ENCODE measurements around the gene NYNRIN. TPM values are rescaled to one million over a fixed set of nuclear protein-coding genes. Genes with fewer than 3 reads are reported as not detected.

The NYNRIN gene
- total RNA-seq, 1 experiment from 2014 or later = 2.7 TPM

- H3K4me3 ChIP-seq (ENCODE audit: low read length) = no peak overlapping the region
- H3K79me2 ChIP-seq (ENCODE audit: low read length) = no peaks in the 10 kb centered on the region
- TF ChIP-seq EZH2 (IDR thresholded peaks at IDR 0.05; ENCODE audit: low read length, unreplicated experiment) = no peak
- TF ChIP-seq CTCF (conservative IDR thresholded peaks at IDR 0.05; ENCODE audit: low read depth, low read length) = peak; percentile 26; the same call in 1 of the 2 replicates
- H3K27me3 ChIP-seq (ENCODE audit: low read length) = no peaks in the 10 kb centered on the region
- H3K9me2 ChIP-seq (replicated peaks; ENCODE audit: low read length) = no peaks in the 10 kb centered on the region
- H4K20me1 ChIP-seq (ENCODE audit: low read length) = no peaks in the 10 kb centered on the region
- CTCF ChIA-PET = no interaction called here
- no peak for ATAC-seq
- H3F3A ChIP-seq (ENCODE audit: low read length, unreplicated experiment) = no peaks in the 10 kb centered on the region
- peak; percentile 13 for DNase-seq
- BruUV-seq (replicated peaks) = no TSS peak
- no peak overlapping the region for H2AFZ ChIP-seq (ENCODE audit: low read length)
- POLR2A ChIA-PET (ENCODE audit: unreplicated experiment) = no interaction called here
- no peaks in the 10 kb centered on the region for H3K9me3 ChIP-seq (ENCODE audit: low read length)
- H3K4me1 ChIP-seq (ENCODE audit: insufficient read depth, low read length) = peaks cover 25% of the 10 kb centered on the region
- intact Hi-C loops (cut with micrococcal nuclease) = loop anchor here (2.0 kb wide), 1 partner anchor 37 kb away; no protein-coding TSS in a partner anchor
- no peak overlapping the region for H3K27ac ChIP-seq (ENCODE audit: low read length)
- no peaks in the 10 kb centered on the region for H3K36me3 ChIP-seq (ENCODE audit: low read depth, low read length)
- H3K9ac ChIP-seq (ENCODE audit: low read length) = no peak overlapping the region
- no peak overlapping the region for H3K4me2 ChIP-seq (ENCODE audit: low read length)
Observed at GRCh38 chr14:24394275-24394674, 4.5 kb upstream of the NYNRIN start.

GRCh38 chr14:24395609-24396582, 2.9 kb upstream of the NYNRIN start:
- Histone ChIP-seq H3F3A (ENCODE audit: low read length, unreplicated experiment) (no peaks in the 10 kb centered on the region), H3K79me2 (ENCODE audit: low read length) (no peaks in the 10 kb centered on the region), H3K9me3 (ENCODE audit: low read length) (no peaks in the 10 kb centered on the region), H2AFZ (ENCODE audit: low read length) (no peak overlapping the region), H3K27me3 (ENCODE audit: low read length) (no peaks in the 10 kb centered on the region), H3K36me3 (ENCODE audit: low read depth, low read length) (no peaks in the 10 kb centered on the region), H3K9ac (ENCODE audit: low read length) (no peak overlapping the region), H3K9me2 (replicated peaks; ENCODE audit: low read length) (no peaks in the 10 kb centered on the region), H3K4me1 (ENCODE audit: insufficient read depth, low read length) (peaks cover 25% of the 10 kb centered on the region), H3K4me2 (ENCODE audit: low read length) (no peak overlapping the region), H4K20me1 (ENCODE audit: low read length) (no peaks in the 10 kb centered on the region), H3K27ac (ENCODE audit: low read length) (no peak overlapping the region), H3K4me3 (ENCODE audit: low read length) (no peak overlapping the region)
- POLR2A ChIA-PET (ENCODE audit: unreplicated experiment) = no interaction called here
- DNase-seq (no peak), ATAC-seq (no peak)
- CTCF ChIA-PET = no interaction called here
- intact Hi-C loops (cut with micrococcal nuclease) = loop anchor here (2.0 kb wide), 1 partner anchor 35 kb away; no protein-coding TSS in a partner anchor
- BruUV-seq (replicated peaks) = no TSS peak
- no peak for TF ChIP-seq CTCF (conservative IDR thresholded peaks at IDR 0.05; ENCODE audit: low read depth, low read length)
- TF ChIP-seq EZH2 (IDR thresholded peaks at IDR 0.05; ENCODE audit: low read length, unreplicated experiment) = no peak
- TF ChIP-seq EZH2phosphoT487 (IDR thresholded peaks at IDR 0.05; ENCODE audit: borderline replicate concordance, low read length) = no peak

Measured in PC-3 (cell line).